Bone marrow (tissue), 2 donors: Measurements from ENCODE around the gene ZBTB39.
A peak's percentile ranks its signal among the peaks of the same experiment; 100 is the strongest.
"Not testable (repeated sequence)": the region's sequence is repeated elsewhere in the genome, so short reads cannot be mapped to it uniquely, and the experiment has no call there.

Source experiments
- DNase-seq, 2 donors: peaks; one replicate each; lab custom pipeline; 2025; lab: John Stamatoyannopoulos, UW

Gene ZBTB39

DNA sequence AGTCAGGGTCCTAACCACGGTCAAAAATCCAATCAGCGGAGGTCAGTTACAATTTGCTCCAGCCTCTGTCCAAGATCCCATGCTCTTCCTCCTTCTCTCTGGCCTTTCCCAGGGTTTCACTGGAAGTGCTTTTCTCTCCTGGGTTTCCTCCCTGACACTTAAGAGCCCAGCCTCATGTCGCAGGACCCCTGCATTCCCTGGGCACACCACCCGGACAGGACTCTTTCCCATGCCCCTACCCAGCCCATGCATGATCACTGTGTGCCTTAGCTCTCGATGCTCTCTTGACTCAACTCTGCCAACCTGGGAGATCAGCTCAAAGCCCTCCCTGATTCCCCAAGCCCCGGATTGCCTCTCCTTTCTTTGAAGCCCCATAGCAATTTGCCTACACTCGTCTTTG lies 25.4 kb upstream of the ZBTB39 start:
- no peak for DNase-seq

DNA sequence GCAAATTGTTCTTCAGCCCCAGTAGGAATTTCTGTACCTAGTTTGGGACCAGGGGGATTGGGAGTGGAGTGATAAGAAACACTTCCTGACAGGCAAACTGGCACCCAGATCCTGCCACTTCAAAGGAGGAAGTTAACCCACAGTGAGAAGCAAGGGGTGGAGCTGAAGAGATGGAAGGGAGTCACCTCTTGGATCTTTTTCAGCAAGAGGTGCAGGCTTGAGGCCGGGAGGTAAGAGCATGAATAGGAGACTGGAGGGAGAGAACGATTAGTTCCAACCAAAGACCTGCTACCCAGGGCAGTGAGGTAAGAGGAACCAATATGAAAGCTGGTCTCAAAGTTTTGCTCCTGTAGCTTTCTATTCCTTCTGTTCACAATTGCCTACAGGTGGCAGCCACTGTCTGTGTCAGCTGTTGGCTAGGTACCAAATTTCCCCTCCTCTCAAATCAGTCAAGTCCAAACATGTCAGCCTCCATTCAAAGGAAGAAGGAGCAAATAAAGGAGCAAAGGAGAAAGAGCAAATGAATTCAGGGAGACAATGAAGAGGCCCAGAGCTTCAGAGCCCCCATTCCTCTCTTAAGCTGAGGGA lies 24.9 kb upstream of the ZBTB39 start:
- DNase-seq, result peak in 1 of 2 donors; percentile 47

DNA sequence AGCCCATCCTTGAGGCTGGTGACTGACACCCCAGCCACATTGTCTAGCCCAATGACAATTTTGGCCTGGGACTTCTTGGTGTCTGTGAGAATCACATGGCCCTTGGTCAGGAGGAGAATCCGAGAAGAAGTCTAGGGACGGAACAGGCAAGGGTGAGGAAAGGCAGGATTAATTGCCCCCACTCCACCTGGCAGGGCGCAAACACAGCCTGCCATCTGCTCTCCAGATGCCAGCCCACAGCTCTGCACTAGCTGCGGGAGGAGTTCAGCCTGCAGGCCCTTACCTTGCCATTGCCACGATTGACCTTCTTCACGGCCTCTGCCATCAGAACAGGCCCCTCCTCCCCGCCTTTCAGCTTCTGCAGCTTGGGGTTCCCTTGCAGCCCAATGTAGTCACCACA lies 23.1 kb upstream of the ZBTB39 start:
- no peak for DNase-seq

DNA sequence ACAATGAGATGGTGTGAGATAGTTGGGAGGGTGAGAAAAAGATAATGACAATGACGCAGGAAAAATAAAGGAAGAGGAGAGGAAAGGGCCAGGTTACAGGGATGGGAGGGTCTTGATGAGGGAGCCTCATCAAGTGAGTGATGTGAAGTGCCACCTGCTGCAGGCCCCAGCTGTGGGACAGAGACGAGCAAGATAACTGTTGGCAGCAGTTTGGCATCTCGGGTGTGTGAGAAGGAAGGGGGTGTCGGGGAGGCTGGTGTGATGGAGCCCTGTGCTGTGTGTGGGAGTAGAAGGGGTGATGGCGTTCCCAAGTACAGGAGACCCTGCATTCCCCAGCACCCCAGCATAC lies 21.4 kb upstream of the ZBTB39 start:
- DNase-seq, result no peak

DNA sequence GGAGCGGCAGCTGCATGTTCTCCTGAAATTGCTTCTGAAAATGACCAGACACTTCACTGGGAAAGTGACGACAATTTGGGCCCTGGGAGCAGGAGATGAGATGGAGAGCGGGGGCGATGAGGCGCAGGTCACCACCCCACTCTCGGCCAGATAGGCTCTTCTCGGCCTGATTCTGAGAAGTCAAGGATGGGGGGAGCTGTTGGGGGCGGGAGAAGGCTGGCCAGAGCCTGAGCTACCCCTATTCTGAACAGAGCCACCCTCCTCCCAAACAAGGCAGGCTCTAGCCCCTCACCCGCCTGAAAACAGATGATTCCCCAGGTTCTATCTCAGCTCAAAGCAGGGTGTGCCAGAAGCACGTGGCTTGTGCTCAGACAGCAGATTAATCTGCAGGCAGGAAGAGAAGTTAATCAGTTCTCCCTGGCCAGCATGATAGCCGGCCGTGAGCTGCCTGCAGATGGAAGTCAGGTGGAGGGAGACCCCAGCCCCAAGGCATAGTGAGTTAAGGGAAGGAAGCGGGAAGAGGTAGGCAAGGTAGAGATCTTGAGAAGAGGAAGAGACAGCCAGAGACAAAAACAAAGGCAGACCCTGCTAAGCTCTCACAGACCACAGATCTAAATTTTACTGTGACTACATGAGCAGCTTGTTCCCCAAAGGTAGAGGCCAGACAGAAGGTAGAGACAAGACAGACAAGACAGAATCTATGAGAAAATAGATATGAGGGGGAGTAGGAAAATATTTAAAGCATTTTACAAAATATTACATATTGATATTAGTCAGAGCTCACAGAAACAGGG lies 20.9 kb upstream of the ZBTB39 start:
- no peak for DNase-seq

DNA sequence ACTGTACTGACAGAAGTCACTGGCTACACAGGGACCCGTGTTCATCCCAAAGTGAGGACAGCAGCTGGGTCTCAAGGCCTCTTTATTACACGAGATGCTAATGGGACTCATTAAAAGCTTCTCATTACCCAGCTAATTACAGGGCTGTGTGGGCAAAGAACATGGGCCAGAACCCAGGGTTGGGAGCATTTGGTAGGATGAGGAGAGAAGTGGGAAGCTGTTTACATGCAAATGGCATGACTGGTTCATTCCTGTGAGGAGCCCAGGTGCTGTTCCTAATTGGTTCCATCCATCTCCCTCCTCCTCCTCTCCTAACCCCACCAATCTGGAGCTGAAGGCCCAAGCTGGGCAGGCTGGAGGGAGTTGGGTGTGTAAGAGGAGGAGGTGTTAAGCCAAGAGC lies 18.9 kb upstream of the ZBTB39 start:
- DNase-seq, result no peak

DNA sequence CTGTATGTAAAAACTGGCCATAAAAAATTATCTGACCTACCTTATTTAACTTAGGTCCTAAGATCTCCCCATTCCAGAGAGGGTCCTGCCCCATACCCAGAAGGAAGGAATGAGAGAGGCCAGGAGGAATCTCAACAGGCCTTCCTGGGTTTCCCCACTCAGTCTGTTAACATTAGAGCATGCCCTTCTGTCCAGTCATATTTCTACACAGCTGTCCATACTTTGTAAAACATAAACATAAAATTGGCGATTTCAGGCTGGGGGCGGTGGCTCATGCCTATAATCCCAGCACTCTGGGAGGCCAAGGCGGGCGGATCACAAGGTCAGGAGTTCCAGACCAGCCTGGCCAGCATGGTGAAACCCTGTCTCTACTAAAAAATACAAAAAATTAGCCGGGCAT lies 16.0 kb upstream of the ZBTB39 start:
- not testable (repeated sequence) for DNase-seq

DNA sequence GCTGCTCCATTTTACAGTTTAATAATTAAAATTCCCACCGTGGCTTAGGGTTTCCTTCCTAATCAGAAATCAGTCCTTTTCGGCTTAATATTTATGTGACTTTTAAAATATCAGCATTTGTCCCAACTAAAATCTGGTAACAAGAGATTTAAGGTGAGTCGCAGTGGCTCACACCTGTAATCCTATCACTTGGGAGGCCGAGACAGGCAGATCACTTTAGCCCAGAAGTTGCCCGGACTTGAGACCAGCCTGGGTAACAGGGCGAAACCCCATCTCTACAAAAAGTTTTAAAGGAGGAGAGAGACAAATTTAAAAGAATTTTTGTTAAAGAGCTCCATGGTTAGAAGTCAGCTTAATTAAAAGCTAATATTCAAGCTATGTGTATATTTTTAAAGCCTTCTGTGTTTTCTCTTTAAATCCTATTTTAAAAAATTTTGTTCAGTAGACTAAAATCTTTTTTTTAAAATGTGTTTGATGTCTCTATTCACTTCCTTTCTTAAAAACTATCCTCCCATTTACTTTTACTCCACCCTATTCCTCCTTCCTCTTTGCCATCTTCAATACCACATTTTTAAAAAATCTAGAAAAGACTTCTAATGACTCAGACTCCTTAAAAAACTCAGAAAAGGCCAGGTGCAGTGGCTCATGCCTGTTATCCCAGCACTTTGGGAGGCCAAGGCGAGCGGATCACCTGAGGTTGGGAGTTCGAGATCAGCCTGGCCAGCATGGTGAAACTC lies 13.8 kb upstream of the ZBTB39 start:
- no peak for DNase-seq

DNA sequence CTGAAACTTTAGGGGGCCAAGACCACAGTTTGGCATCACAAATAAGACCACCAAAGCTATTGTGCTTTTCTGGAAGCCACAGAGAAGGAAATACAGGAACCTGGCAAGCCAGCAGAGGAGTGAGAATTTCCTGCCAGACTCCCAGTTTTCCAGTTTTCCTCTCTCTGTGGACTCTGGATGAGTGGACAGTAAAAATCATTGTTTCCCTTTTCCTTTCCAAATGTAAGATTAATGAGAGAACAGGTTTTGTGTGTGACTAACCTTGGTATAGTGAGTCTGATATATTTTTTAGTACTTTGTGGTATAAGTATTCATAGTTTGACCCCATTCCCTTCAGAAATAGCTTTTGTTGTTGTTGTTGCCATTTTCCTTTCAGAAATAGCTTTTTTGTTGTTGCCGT lies 12.6 kb upstream of the ZBTB39 start:
- DNase-seq, result no peak

DNA sequence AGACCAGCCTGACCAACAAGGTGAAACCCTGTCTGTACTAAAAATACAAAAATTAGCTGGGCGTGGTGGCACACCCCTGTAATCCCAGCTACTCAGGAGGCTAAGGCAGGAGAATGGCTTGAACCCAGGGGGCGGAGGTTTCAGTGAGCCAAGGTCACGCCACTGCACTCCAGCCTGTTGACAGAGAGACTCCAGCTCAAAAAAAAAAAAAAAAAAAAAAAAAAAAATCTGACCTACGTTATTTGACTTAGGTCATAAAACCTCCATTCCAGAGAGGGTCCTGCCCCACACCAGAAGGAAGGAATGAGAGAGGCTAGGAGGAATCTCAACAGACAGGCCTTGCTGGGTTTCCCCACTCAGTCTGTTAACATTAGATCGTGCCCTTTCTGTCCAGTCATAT lies 12.0 kb upstream of the ZBTB39 start:
- DNase-seq, result not testable (repeated sequence)

DNA sequence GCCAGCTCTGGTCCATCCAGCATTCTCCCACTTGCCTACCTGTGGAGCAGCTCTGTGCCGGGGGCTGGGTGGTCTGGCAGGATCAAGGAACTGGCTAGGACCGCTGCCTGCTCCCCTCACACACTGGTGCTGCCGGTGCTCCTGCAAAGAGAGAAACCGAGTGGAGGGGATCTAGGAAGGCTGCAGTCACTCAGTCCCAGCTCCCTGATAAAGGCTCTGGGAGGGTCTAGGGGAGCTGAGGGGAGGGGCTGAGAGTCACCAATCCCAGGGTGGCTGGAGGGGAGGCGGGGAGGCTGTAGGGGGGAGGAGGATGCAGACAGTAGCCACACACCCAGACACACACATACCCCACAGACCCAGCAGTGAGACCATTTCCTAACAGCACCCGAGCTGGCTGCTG lies 10.0 kb upstream of the ZBTB39 start, which contains the start of gene TAC3:
Gene TAC3 (minus strand): TSS at position 182 of the 400 bp plus-strand sequence. CDS start 732 bp downstream, outside the sequence.
- no peak for DNase-seq

DNA sequence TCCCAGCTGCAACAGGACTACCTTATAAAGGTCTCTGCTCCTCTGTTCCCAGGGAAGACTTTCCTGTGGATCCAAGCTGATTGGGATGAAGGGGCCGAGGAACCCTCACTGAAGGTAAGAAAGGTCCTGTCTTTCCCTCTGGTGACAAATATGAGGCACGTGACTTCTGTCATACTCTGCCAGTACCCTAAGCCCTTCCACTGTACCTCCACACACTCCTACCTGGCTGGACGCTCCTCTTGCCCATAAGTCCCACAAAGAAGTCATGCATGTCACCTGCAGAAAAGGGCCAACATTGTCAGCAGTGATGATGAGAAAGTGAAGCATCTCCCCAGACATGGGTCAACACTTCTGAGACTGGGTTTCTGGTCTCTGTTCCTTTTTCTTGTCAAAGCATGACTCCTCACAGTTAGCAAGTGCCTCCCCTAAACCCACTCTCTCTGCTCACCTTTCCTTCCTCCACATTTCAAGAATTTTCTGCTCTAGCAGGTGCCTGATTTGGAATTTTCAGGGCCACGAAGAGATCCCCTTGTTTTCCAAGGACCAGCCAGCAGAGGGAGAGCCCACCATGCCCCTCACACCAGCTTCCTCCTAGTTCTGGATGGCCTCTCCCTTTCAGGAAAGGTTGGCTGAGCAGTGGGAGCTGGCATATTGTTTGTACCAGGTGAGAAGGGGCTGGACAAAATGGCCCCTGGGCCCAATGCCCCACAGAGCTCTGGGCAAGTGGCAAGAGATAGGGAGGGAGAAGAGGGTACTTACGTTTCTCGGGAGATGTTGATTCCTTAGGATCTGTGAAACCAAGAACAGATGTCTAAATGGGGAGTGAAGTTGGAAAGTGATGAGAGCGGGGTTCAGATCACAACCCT lies 6.5 kb upstream of the ZBTB39 start:
- no peak for DNase-seq

DNA sequence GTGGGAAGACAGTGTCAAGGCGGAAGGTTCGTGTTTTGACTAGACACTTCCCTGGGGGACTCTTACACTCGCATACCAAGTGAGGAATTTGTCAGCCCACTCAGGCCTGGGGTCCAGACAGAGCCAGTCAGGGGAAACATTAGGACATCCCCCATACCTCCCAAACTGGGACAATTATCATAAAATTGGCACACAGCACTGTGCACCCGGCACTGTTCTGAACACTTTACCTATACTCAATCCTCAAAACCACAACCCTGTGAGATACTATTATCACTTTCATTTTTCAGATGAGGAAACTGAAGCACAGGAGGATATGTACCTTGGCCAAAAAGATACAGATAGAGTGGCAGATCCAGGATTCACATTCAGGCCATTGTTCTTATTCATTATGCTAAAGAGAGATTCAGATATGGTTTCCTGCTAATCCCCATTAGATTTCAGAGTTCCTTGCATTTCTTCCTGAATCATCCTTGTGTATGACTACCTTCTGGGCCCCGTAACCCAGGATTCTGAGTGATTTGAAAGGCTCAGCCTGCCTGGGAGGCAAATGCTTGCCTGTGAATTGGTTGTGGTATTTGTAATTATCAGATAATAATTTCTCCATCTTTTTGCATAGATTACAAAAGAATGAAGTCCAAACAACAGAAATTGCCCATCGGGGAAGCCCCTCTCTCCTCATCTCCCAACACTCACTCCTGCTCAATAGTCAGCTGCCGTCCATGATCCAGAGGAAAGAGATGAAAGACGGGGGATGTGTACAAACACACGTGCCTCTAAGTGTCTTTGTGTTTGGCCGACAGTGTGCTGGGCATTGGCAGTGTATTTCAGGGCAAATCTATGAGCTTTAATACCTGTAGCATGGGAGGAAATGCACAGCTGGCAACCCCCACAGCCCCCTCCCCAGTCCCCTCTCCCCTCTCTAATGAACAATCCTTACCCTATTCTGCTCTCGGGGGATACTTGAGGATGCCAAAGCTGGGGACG lies 5.4 kb upstream of the ZBTB39 start:
- DNase-seq, result no peak

DNA sequence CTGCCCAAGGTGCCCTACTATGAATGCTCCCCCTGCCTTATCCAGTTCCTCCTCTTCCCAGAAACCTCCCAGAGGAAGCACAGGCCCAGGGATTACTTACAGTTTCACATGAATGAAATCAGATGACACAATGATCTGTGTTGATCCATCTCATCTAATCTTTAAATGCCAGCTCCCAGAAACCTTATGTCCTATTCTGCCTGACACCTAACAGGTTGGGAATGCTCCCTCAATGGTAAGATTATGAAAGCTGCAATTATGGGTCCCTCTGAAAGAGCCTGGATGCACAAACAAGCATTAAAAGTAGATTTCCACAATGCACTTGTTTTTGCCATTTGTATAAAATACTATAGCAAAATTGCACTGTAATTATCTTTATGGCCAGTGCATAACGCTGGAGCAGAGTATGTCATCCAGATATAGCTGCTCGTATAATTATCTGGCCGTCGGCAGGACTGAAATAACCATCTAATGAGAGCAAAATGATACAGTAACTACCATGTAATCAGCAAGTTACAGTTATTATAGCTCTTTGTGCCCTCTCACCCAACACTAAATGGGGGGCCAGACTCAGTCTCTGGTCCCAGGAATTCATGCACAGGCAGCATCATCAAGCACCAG lies 4.4 kb upstream of the ZBTB39 start:
- DNase-seq, result no peak

DNA sequence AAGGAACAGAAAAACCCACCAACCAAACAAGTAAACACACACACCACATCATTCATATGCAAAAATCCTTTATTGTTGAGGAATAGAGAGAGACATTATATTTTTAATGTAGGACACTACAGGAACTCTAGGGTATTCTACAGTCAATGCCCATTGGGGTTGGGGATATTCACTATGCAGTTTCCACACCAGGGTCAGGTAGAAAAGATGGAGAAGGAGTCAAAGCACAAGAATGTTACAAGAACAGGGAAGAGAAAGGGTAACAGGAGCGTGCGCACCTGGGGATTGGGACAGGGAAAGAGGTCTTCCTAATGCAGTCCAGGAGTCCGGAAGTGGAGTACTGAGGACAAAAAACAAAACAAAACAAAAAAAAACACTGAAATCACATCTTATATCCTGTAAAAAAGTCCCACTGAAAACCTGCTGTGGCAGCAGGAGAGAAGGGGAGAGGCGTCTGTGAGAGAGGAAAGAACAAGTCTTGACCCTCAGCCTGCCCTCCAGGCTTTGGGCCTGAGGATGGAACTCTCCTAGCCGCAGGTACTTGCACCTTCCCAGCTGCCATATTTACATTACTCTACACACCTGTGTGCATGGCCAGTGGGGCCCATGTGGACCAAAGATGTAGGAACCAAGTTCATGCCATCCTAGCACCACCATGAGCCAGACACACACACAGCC lies 3.7 kb upstream of the ZBTB39 start:
- no peak for DNase-seq

DNA sequence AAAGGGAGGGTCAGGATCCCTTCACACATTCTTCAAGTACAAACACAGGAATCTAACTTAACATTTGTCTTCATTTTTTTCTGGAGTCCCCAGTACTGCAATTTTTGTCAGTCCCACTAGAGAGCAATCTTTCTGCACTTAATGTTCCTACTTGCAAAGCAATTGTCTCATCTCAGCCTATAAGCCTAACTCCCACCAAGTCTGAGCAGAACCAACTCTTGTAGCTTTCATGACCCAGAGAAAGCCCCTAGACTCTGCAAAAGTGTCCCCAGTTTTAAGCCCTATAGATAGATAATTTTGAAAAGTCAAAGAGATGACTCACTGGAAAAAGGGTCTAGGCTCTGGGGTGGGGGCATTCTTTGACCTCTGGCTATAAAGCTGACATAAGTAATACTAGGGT lies 1.8 kb upstream of the ZBTB39 start:
- DNase-seq, result peak in 1 of 2 donors; percentile 56

DNA sequence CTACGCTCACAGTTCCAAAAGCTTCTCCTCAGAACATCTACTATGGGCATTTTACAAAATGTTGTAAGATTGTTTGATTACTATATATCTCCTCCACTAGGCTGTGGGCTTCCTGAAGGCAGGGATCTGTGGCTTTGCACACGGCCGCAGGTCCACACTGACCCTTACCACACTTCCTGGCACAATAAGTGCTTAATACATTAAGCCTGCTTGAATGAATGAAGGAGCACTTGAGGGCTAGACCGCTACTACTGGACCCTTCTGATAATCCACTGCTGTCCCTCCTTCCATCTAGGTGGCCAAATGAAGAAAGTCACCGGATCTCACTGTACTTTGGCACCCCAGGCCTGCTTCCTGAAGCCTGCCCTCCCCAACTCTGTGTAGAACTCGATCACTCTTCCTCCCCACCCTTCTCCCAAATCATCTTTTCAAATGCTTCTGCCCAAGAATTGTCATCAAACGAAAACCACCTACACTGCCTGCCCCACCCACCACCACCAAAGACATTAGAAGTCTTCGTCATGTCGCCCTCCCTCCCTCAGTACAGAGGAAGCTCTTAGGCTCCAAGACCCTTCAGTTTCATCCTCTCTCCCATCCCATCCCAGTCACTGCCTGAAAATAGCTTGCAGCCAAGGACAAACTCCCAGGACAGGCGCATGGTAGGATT lies 596 bp upstream of the ZBTB39 start:
- DNase-seq, result no peak

DNA sequence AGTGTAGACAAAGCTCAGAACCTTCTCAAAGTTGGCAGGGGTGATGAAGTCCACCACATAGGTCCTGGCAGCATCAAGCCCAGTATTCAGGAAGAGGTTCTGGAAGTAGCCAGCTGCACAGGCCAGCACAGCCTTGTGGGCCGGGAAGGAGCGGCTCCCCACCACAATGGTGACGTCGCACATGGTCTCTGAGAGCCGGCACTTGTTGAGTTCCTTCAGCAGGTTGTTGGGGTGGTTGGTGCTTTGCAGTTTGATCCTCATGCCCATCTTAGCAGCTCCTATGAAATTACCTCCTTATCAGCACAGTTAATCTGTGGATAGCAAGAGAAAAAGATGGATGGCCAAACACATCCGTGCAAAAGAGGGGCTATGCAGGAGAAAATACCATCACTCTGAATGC lies 1.7 kb downstream of the ZBTB39 start:
- DNase-seq, result no peak

DNA sequence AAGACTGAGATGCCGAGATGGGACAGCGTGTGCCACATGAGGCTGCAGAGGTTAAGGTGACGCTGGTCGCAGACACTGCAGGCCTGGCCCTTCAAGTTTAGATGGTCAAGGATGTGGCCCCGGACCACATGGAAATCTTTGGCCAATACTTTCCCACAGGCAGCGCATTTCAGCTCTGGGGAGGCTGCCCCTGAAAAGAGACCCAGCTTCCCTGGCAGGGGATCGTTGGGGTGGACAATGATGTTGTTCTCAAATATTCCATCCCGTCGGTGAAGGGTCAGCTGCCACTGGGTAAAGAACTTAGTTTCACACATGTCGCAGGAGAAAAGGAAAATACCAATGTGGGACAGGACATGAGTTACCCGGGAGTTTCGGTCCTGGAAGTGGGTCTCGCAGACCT lies 3.0 kb downstream of the ZBTB39 start:
- DNase-seq, result no peak
